ENCODE data around the gene ARHGAP26. TPM values are rescaled to one million over a fixed set of nuclear protein-coding genes. Genes with fewer than 3 reads are reported as not detected.
"Not testable (repeated sequence)": the region's sequence is repeated elsewhere in the genome, so short reads cannot be mapped to it uniquely, and the experiment has no call there.

ARHGAP26 gene
- total and polyA plus RNA-seq, 2 donors (not counting 3 experiments of a cell fraction or from before 2014, with no cell fraction given) = 3.1 to 16.2 TPM

- Histone ChIP-seq H3K9me1 (replicated peaks; ENCODE audit: control insufficient read depth, extremely low read depth, insufficient read depth, low read length) (no peaks in the 10 kb centered on the region), H3K79me2 (ENCODE audit: control insufficient read depth, insufficient read depth, low read length) (no peaks in the 10 kb centered on the region), H3K4me3 (replicated peaks in 1 of 3; ENCODE audit: insufficient read depth in 1 of 3, low read depth in 1 of 3, low read length in 3 of 3) (no peak overlapping the region), H3K4me1 (ENCODE audit: control insufficient read depth, extremely low read depth, insufficient read depth, low read length) (peaks cover 7% of the 10 kb centered on the region), H3K27me3 (ENCODE audit: control insufficient read depth in 2 of 2, insufficient read depth in 2 of 2, low read length in 2 of 2) (no peaks in the 10 kb centered on the region), H3K9ac (replicated peaks; ENCODE audit: extremely low read depth, insufficient read depth, low read length) (no peak overlapping the region), H2AFZ (ENCODE audit: low read depth, low read length) (no peak overlapping the region), H3K27ac (ENCODE audit: insufficient read depth, low read depth, low read length) (no peak overlapping the region), H3K4me2 (ENCODE audit: insufficient read depth, low read length) (no peak overlapping the region), H4K20me1 (replicated peaks; ENCODE audit: control insufficient read depth, extremely low read depth, insufficient read depth, low read length) (no peaks in the 10 kb centered on the region), H3K9me3 (replicated peaks; ENCODE audit: control insufficient read depth, insufficient read depth, low read length) (no peaks in the 10 kb centered on the region), H3K36me3 (ENCODE audit: control insufficient read depth in 2 of 2, extremely low read depth in 1 of 2, insufficient read depth in 2 of 2, low read length in 2 of 2) (no peaks in the 10 kb centered on the region)
- ChIA-PET CTCF (no interaction called here), POLR2A (no interaction called here)
- no TSS peak for BruUV-seq (replicated peaks)
- FAIRE-seq = no peak
- dilution Hi-C loops (cut with MboI; ENCODE audit: extremely low pct_ligation_motif_present, low sequenced_read_pairs) = no loop called here
- DNase-seq (ENCODE audit: low read depth, low spot score) = no peak
- no peak for TF ChIP-seq POLR2AphosphoS5 (IDR thresholded peaks at IDR 0.05; ENCODE audit: insufficient read depth, low read depth, low read length)
- intact Hi-C loops (cut with micrococcal nuclease) = no loop called here
Measured at GRCh38 chr5:143086546-143086907, 316.4 kb downstream of the ARHGAP26 start.

- Histone ChIP-seq H3K79me2 (ENCODE audit: control insufficient read depth, insufficient read depth, low read length) (no peaks in the 10 kb centered on the region), H4K20me1 (replicated peaks; ENCODE audit: control insufficient read depth, extremely low read depth, insufficient read depth, low read length) (no peaks in the 10 kb centered on the region), H3K9ac (replicated peaks; ENCODE audit: extremely low read depth, insufficient read depth, low read length) (no peak overlapping the region), H3K27me3 (ENCODE audit: control insufficient read depth in 2 of 2, insufficient read depth in 2 of 2, low read length in 2 of 2) (no peaks in the 10 kb centered on the region), H3K9me1 (replicated peaks; ENCODE audit: control insufficient read depth, extremely low read depth, insufficient read depth, low read length) (no peaks in the 10 kb centered on the region), H2AFZ (ENCODE audit: low read depth, low read length) (no peak overlapping the region), H3K4me1 (ENCODE audit: control insufficient read depth, extremely low read depth, insufficient read depth, low read length) (peaks cover 7% of the 10 kb centered on the region), H3K9me3 (replicated peaks; ENCODE audit: control insufficient read depth, insufficient read depth, low read length) (no peaks in the 10 kb centered on the region), H3K4me2 (ENCODE audit: insufficient read depth, low read length) (no peak overlapping the region), H3K27ac (ENCODE audit: insufficient read depth, low read depth, low read length) (no peak overlapping the region), H3K36me3 (ENCODE audit: control insufficient read depth in 2 of 2, extremely low read depth in 1 of 2, insufficient read depth in 2 of 2, low read length in 2 of 2) (no peaks in the 10 kb centered on the region), H3K4me3 (replicated peaks in 1 of 3; ENCODE audit: insufficient read depth in 1 of 3, low read depth in 1 of 3, low read length in 3 of 3) (no peak overlapping the region)
- FAIRE-seq = no peak
- ChIA-PET POLR2A (no interaction called here), CTCF (no interaction called here)
- TF ChIP-seq MYC (IDR thresholded peaks at IDR 0.05; ENCODE audit: low read depth, low read length) = no peak
- TF ChIP-seq EZH2 (IDR thresholded peaks at IDR 0.05; ENCODE audit: borderline replicate concordance, low read depth, low read length, severe bottlenecking) = no peak
- TF ChIP-seq CTCF (IDR thresholded peaks at IDR 0.05; ENCODE audit: extremely low read depth in 1 of 2, insufficient read depth in 1 of 2, low read depth in 1 of 2, low read length in 2 of 2) = no peak
- TF ChIP-seq POLR2AphosphoS5 (IDR thresholded peaks at IDR 0.05; ENCODE audit: insufficient read depth, low read depth, low read length) = no peak
- no peak for TF ChIP-seq FOS (IDR thresholded peaks at IDR 0.05; ENCODE audit: borderline replicate concordance, insufficient read depth, low read length)
- no peak for TF ChIP-seq JUN (IDR thresholded peaks at IDR 0.05; ENCODE audit: borderline replicate concordance, insufficient read depth, insufficient read length, low read depth)
- no peak for TF ChIP-seq POLR2A (IDR thresholded peaks at IDR 0.05; ENCODE audit: low read depth, low read length)
- TF ChIP-seq MAX (IDR thresholded peaks at IDR 0.05; ENCODE audit: insufficient read depth, insufficient read length) = no peak
- no peak for TF ChIP-seq GATA2 (IDR thresholded peaks at IDR 0.05; ENCODE audit: insufficient read depth, insufficient read length, low read depth, low read length)
- no peak for DNase-seq (ENCODE audit: low read depth, low spot score)
- no TSS peak for BruUV-seq (replicated peaks)
- intact Hi-C loops (cut with micrococcal nuclease) (no loop called here), dilution Hi-C loops (cut with MboI; ENCODE audit: extremely low pct_ligation_motif_present, low sequenced_read_pairs) (no loop called here)
Measured at GRCh38 chr5:143086908-143087637, 316.9 kb downstream of the ARHGAP26 start.

- H3K4me2 ChIP-seq (ENCODE audit: insufficient read depth, low read length); H3K79me2 ChIP-seq (ENCODE audit: control insufficient read depth, insufficient read depth, low read length); H3K27me3 ChIP-seq (ENCODE audit: control insufficient read depth in 2 of 2, insufficient read depth in 2 of 2, low read length in 2 of 2); H3K36me3 ChIP-seq (ENCODE audit: control insufficient read depth in 2 of 2, extremely low read depth in 1 of 2, insufficient read depth in 2 of 2, low read length in 2 of 2); POLR2A ChIA-PET; H3K4me1 ChIP-seq (ENCODE audit: control insufficient read depth, extremely low read depth, insufficient read depth, low read length); BruUV-seq (replicated peaks); H3K4me3 ChIP-seq (replicated peaks in 1 of 3; ENCODE audit: insufficient read depth in 1 of 3, low read depth in 1 of 3, low read length in 3 of 3); CTCF ChIA-PET; H2AFZ ChIP-seq (ENCODE audit: low read depth, low read length); H4K20me1 ChIP-seq (replicated peaks; ENCODE audit: control insufficient read depth, extremely low read depth, insufficient read depth, low read length); H3K27ac ChIP-seq (ENCODE audit: insufficient read depth, low read depth, low read length); H3K9me3 ChIP-seq (replicated peaks; ENCODE audit: control insufficient read depth, insufficient read depth, low read length); FAIRE-seq; dilution Hi-C loops (cut with MboI; ENCODE audit: extremely low pct_ligation_motif_present, low sequenced_read_pairs); H3K9ac ChIP-seq (replicated peaks; ENCODE audit: extremely low read depth, insufficient read depth, low read length); H3K9me1 ChIP-seq (replicated peaks; ENCODE audit: control insufficient read depth, extremely low read depth, insufficient read depth, low read length); intact Hi-C loops (cut with micrococcal nuclease); DNase-seq (ENCODE audit: low read depth, low spot score): not testable (repeated sequence)
Measured at GRCh38 chr5:143088702-143089101, 318.5 kb downstream of the ARHGAP26 start.
